K562 (cell line): ENCODE data around the gene CFAP97D2.

Experiments
- CTCF ChIP-seq, 3 experiments: IDR thresholded peaks in 2 of 3; conservative IDR thresholded peaks in 1 of 3; 2 replicates each; pipeline ENCODE4 v1.5.1; 2011 to 2012; ENCODE audit warnings: low read length in 3 of 3, mild to moderate bottlenecking in 3 of 3, control low read depth in 2 of 3, improper control_type of control experiment in 1 of 3, inconsistent platforms in 1 of 3, low read depth in 1 of 3, mixed read lengths in 1 of 3, moderate library complexity in 1 of 3; ENCODE audit not compliant: insufficient read depth in 2 of 3
- DNMT1 ChIP-seq: fragments of 450-650 bp; IDR thresholded peaks from 2 replicates; pipeline ENCODE4 v1.6.1; 2016; ENCODE audit warnings: antibody characterized with exemption, mild to moderate bottlenecking
- E2F5 ChIP-seq: sonication (generic); formaldehyde crosslinking; IDR thresholded peaks from 2 replicates; pipeline ENCODE4 v1.8.0; 2022; ENCODE audit warnings: mild to moderate bottlenecking, missing genetic modification reagents
- ERF ChIP-seq: fragments of 450-650 bp; formaldehyde crosslinking; IDR thresholded peaks from 2 replicates; pipeline ENCODE4 v1.4.0; 2020; ENCODE audit warnings: mild to moderate bottlenecking, mixed read lengths
- FOXM1 ChIP-seq, 2 experiments: fragments of 450-650 bp in 1 of 2; sonication (generic) in 1 of 2; formaldehyde crosslinking in 1 of 2; IDR thresholded peaks; 2 replicates each; pipeline versions ENCODE4 v1.6.1 to v1.9.0; 2017 to 2022; ENCODE audit warnings: low read depth in 2 of 2, mild to moderate bottlenecking in 2 of 2, missing genetic modification reagents in 1 of 2, moderate library complexity in 1 of 2
- POLR2AphosphoS2 ChIP-seq: IDR thresholded peaks from 2 replicates; pipeline ENCODE4 v1.6.1; 2012; ENCODE audit warnings: low read length, improper control_type of control experiment
- TCF7L2 ChIP-seq: fragments of 150-350 bp; IDR thresholded peaks from 2 replicates; pipeline ENCODE4 v1.6.1; 2016; ENCODE audit warnings: low read depth, mild to moderate bottlenecking, low read length, moderate library complexity
- TEAD4 ChIP-seq, 2 experiments: sonication (generic) in 1 of 2; formaldehyde crosslinking in 1 of 2; IDR thresholded peaks; 2 replicates each; pipeline versions ENCODE4 v1.6.1 to v1.8.0; 2012 to 2022; ENCODE audit warnings: borderline replicate concordance in 1 of 2, inconsistent platforms in 1 of 2, low read length in 1 of 2, mild to moderate bottlenecking in 1 of 2, missing genetic modification reagents in 1 of 2
- ZBTB8A ChIP-seq: fragments of 450-650 bp; IDR thresholded peaks from 2 replicates; pipeline ENCODE4 v1.6.1; 2018; ENCODE audit warnings: mild to moderate bottlenecking, moderate library complexity; ENCODE audit not compliant: partially characterized antibody

- TF ChIP-seq E2F5 (no peak), ZBTB8A (no peak), TCF7L2 (no peak), POLR2AphosphoS2 (no peak), ERF (no peak), FOXM1 (IDR thresholded peaks at IDR 0.05; ENCODE audit: low read depth) (no peak), FOXM1 (CRISPR knock-in tag; IDR thresholded peaks at IDR 0.05; ENCODE audit: low read depth) (no peak), DNMT1 (no peak), CTCF (IDR thresholded peaks at IDR 0.05 in 2 of 3, conservative IDR thresholded peaks at IDR 0.05 in 1 of 3; ENCODE audit: insufficient read depth in 2 of 3, low read depth in 1 of 3, low read length in 3 of 3) (no peak), TEAD4 (IDR thresholded peaks at IDR 0.05; ENCODE audit: low read length) (no peak), TEAD4 (CRISPR knock-in tag; IDR thresholded peaks at IDR 0.05; ENCODE audit: borderline replicate concordance) (no peak)
These were observed 25.8 kb downstream of the CFAP97D2 start for GRCh38 chr13:114204894-114205293.
